ENCODE data around the gene TIGD1.

The TIGD1 gene

DNA sequence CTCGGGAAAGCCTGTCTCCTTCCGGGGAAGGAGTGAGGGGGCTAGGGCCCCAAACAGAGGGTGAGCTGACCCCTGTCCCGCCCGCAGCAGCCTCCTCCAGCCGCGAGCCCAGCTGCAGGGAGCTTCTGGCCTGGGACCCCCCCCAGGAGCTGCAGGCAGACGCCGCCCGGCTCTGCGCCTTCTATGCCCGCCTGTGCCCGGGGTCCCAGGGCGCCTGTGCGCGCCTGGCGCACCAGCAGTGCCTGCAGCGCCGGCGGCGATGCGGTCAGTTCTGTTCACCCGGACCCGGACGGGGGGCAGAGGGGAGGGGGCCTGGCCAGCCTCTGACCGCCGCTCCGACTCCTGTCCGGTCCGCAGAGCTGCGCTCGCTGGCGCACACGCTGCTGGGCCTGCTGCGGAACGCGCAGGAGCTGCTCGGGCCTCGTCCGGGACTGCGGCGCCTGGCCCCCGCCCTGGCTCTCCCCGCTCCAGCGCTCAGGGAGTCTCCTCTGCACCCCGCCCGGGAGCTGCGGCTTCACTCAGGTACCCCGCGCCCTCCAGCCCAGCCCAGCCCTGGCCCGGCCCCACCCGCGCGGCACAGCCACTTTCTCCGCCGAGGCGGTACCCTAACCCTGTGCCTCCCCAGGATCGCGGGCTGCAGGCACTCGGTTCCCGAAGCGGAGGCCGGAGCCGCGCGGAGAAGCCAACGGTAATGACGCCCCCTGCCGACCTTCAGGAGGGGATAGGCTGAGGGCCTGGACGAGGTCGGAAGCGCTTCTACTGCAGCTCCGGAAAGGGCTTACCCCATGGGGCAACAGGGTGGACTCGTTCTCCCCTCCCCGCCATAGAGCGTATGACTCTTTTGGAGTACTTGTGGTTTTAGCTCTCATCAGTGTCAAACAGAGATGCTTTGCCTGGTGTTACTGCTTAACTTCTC lies 26.4 kb downstream of the TIGD1 start:
- no peak for DNase-seq (ENCODE audit: low spot score)

DNA sequence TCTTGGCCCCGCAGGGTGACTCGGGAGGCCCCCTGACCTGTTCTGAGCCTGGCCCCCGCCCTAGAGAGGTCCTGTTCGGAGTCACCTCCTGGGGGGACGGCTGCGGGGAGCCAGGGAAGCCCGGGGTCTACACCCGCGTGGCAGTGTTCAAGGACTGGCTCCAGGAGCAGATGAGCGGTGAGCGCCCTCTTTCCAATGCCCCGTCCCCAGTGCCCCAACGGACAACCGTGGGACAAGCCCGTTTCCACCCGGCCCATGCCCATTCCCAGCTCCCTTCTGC lies 27.0 kb downstream of the TIGD1 start:
- no peak for DNase-seq (ENCODE audit: low spot score)

DNA sequence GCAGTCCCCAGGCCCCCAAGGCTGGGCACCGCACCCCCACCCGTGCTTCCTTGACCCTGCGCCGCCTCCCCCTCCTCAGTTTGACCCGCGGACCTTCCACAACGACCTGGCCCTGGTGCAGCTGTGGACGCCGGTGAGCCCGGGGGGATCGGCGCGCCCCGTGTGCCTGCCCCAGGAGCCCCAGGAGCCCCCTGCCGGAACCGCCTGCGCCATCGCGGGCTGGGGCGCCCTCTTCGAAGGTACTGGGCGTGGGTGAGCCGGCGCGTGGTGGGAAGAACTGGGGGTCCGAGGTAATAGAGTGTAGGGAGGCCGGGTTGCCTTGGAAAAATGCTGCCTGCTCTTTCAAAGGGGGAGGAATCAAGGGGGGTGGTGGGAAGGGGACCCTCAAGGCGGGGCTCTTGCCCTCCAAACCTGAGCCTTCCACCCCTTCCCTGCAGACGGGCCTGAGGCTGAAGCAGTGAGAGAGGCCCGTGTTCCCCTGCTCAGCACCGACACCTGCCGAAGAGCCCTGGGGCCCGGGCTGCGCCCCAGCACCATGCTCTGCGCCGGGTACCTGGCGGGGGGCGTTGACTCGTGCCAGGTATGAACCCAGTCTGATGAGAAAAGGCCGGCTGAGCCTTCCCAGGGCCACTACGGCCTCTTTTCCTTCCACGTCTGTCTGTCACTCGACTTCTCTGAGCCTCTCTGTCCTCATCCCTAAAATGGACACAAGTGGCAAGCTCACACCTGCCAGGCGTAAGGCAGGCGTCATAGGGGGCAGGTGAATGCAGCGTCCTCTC lies 27.5 kb downstream of the TIGD1 start:
- no peak for DNase-seq (ENCODE audit: low spot score)

DNA sequence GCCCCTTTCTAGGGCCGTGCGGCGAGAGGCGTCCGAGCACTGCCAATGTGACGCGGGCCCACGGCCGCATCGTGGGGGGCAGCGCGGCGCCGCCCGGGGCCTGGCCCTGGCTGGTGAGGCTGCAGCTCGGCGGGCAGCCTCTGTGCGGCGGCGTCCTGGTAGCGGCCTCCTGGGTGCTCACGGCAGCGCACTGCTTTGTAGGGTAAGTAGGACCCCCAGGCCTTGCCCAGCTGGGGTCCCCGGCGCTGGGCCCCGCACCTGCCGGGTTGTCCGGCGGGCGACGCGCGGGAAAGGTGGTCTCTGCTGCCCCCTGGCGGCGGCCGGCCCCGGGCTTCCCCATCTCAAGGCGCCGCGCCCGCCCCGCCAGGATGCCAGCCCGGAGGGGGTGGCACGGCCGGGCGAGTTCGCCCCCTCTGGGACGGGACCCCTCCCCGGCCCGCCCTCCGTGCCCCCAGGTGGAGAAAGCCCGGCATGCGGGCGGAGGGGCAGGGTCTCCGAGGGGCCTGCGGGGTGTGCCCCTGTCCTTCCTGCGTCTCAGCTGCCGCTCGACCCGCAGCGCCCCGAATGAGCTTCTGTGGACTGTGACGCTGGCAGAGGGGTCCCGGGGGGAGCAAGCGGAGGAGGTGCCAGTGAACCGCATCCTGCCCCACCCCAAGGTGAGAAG lies 28.3 kb downstream of the TIGD1 start:
- peak; percentile 83 for DNase-seq (ENCODE audit: low spot score)

DNA sequence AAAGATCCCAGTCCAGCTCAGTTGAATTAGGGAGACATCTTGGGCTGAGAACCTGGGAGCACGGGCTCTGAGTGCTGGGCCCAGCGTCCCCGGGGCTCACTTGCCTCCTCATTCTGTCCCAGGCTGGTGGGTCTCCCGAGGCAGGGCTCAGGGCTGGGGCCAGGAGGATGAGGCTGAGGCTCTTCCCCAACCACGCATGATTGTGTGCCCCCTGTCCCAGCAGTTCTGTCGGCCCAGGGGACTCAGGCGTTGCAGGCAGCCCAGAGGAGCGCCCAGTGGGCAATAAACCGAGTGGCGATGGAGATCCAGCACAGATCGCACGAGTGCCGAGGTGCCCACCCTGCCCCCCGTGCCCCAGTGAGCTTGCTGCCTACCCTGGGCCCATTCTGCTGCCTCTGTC lies 29.3 kb downstream of the TIGD1 start:
- DNase-seq (ENCODE audit: low spot score), result no peak

DNA sequence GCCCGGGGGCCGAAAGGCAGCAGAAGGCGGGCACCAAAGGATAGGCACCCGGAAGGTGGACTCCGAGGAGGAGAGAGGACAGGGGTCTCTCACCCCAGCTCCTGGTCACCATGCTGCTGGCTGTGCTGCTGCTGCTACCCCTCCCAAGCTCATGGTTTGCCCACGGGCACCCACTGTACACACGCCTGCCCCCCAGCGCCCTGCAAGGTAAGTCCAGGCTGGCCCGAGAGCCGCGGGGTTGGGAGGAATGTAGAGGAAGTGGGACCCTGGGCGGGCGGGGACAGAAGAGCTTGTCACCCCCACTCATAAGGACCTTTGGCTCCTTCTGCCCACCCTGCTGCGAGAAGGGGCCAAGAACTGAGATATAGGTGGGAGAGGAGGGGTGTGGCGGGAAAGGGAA lies 29.9 kb downstream of the TIGD1 start:
- DNase-seq (ENCODE audit: low spot score), result no peak

DNA sequence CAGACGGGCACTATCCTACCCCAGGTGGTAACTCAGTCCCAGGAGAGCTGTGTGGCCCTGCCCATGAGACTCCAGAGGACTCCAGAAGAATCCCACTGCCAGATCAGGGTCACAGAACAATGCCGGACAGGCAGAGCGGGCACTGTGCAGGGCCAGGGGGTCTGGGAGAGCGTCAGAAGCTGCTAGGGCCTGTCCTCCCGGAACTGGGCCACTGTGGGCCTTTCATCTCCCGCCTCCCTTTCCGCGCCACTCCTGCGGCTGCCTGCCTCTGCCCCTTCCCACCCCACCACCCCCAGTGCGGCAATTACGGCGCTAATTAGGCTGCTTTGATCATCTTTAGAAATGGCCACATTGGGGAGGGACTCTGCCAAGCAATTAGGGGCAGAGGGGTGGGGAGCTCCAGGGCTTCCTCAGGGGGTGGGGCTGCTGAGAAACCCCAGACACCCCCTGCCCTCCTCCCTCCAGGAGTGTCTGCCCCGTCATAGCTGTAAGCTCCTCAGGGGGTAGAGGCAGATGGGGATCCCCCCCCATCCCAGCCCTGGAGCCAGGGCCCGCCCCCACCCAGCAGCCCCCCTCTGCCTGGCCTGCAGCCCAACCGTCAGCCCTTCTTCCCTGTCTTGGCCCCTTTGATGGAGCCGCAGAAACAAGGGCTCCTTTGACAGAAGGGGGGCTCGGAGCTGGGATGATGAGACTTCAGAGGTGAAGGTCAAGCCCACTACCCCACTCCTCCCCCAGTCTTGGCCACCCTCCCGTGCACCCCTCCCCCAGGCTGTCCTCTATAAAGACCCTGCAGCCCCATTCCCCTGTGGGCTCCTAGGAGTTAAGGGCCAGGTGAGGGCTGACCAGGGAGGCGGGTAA lies 30.5 kb downstream of the TIGD1 start, which contains the start of gene PRSS56:
Gene PRSS56 (plus strand): TSS at position 808 of the 858 bp plus-strand sequence. CDS start 211 bp downstream, outside the sequence.
- DNase-seq (ENCODE audit: low spot score), result no peak

DNA sequence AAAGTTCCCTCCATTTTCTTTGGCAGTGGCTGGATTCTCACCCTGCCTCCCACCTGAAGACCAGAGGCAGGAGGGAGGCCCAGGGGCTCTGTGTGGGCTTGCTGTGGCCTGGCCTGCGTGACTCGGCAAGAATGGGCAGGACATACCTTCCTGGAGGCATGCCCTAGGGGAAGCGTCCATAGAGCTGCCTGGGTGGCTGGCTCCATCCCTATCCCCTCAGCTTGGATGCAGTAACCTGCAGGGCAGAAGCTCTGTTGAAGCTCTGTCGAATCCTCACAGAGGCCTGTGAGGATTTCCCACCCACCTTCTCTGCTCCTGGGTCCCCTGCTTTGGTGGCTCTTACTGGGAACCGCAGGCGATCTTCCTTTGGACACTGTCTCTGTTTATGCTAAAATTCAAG lies 31.5 kb downstream of the TIGD1 start:
- DNase-seq (ENCODE audit: low spot score), result no peak

DNA sequence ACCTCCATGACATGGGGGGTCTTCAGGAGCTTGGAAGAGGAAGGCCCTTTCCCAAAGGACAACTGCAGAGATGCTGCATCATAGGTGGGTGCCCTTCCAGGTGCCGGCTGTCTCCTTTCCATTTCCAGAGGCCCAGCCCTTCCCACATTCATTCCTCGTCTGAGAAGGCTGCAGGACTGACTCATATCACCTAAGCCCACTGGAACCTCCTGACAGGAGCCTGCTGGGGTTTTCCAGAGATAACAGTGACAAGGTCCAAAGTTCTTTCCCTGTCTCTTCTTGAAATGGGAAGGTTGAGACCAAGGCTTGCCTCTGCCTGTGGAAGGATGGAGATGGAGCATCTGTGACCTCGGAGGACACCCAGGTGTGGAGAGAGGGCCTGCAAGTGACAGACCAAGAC lies 33.8 kb downstream of the TIGD1 start:
- DNase-seq (ENCODE audit: low spot score), result no peak

DNA sequence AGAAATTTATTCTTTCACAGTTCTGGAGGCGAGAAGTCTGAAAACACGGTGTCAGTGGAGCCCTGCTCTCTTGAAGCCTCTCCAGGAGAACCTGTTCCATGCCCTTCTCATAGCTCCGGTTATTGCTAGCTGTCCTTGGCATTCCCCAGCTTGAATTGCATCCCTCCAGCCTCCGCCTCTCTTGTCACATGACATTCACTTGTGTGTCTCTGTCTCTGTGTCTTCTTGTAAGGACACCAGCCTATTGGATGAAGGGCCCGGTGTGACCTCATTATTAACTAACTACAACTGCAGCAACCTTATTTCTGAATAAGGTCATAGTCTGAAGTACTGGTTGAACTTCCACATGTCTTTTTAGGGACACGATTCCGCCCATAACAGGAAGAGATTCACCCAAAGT lies 34.7 kb downstream of the TIGD1 start:
- DNase-seq (ENCODE audit: low spot score), result no peak

DNA sequence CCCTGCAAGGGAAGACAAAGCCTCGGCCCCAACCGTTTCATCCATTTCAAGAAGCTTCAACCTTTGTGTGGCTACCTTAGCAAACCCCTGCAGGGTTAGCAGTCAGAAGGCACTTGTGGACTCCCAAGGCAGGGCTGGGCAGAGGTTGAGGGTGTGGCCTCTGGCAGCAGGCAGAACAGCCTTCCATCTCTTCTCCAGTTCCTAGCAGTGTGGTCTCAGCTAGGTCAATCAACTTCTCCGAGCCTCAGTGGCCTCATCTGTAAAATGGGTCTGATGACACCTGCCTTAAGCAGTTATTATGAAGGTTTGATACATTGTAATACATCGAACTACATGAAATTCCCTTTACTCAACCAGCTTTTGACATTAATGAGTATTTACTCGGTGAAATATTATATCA lies 37.0 kb downstream of the TIGD1 start:
- no peak for DNase-seq (ENCODE audit: low spot score)

DNA sequence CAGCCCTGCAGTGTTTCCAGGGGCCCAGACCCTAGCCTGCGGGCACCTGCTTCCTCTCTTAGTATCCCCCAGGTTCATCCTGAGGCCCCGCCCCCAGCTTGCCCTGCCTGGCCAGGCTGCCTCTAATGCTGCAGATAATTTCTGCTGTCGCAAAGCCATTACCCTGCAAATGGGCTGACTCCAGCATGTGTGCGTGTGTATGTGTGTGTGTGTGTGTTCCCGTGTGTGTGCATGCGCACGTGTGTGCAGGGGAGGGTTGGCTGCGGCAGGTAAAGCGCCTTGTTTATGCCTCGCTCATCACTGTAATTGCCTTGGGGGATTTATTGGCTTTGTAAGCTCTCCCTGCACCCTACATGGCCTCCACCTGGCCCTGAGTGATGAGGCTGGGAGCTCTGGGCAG lies 37.8 kb downstream of the TIGD1 start:
- DNase-seq (ENCODE audit: low spot score), result no peak

DNA sequence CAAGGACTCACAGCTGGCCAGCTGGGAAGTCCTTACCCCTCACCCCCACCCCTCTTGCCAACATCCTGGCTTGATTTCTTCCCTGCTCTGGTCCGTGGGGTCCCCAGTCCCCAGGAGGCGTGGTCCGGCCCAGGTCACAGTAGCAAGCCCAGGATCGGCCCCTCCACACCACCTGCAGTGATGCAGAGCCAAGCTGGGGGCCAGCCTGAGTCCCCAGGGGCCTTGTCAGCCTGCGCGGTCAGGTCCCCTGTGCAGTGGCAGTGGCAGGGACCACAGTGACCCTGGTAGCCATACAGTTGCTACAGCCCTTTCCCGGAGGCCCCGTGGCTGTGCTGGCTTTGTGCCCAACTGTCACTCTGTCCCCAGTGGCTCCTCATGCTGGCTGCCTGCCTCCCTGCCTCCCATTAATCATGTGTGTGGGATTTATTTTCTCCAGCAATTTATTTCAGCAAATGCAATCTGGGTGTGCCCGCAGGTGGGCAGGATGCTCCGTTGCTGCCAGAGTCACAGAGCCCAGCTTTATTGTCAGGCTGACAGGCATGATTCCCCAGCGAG lies 38.9 kb downstream of the TIGD1 start:
- DNase-seq (ENCODE audit: low spot score), result no peak

DNA sequence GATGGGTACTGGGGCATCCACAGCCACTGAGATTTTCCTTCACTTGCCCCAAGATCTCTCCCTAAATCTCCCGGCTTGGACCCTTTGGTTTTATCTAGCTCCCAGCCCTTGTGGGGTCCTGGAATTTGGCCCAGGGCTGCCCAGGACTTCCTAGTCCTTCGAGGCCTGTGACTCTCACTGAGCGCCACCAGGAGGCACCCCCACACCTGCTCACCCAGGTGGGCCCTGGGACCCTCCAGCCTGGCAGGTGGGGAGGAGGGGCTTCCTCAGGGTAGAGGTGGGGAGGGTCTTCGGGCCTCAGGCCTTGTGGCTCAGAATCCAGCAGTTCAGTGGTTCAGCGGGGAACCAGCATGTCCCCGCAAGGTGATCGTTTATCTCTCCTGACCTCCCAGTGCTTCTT lies 42.1 kb downstream of the TIGD1 start:
- DNase-seq (ENCODE audit: low spot score), result no peak

DNA sequence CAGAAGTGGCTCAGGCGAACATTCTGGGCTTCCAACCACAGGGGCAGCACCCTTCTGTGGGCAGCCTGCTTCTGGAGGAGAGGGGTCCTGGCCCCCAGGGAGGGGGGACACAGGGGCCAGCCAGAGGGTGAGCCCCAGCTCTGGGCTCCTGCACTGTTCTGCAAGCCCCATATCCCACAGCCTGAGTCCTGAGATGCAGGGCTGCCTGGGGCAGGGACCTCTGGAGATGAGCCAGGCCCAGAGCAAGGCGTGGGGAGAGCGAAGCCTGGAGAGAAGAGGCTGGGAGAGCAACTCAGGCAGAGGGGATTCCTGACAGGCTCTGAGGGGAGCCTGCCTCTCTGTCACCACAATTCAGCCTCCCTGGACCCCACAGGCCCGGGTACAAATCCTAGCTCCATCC lies 43.6 kb downstream of the TIGD1 start:
- no peak for DNase-seq (ENCODE audit: low spot score)

DNA sequence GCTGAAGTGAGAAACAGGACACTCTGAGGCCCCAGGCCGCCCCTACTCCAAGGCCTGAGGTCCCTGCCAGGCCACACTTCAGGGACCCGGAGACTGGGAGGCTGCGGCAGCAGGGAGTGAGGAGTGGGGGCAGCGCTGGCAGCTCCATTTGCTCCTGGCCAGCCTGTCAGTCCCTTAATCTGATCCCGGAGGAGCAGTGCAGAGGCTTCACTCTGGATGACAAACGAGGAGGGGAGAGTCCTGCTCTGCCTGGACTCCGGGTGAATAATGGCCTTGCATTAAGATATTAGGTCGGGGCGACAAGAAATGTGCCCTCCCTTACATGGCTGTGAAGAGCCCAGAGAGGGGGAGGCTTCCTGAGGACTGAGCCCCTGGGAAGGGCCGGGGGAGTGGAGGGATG lies 44.5 kb downstream of the TIGD1 start:
- no peak for DNase-seq (ENCODE audit: low spot score)

DNA sequence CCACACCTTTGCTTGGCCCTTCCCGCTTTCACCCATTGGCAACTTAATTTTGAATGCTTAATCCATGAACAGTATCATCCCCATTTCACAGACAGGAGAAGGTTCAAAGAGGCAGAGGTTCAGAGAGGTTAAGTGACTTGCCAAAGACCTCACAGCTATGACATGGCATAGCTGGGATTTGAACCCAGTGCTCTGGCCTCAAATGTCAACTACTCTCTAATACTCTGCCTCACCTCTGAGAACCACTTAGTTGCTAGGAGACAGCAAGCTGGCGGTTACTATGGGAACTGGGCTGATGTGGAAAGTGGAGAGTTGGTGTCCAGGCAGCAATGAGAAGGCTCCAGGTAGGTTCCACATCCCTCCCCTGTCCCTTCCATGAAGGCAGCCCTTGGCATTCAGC lies 45.9 kb downstream of the TIGD1 start:
- DNase-seq (ENCODE audit: low spot score), result no peak

DNA sequence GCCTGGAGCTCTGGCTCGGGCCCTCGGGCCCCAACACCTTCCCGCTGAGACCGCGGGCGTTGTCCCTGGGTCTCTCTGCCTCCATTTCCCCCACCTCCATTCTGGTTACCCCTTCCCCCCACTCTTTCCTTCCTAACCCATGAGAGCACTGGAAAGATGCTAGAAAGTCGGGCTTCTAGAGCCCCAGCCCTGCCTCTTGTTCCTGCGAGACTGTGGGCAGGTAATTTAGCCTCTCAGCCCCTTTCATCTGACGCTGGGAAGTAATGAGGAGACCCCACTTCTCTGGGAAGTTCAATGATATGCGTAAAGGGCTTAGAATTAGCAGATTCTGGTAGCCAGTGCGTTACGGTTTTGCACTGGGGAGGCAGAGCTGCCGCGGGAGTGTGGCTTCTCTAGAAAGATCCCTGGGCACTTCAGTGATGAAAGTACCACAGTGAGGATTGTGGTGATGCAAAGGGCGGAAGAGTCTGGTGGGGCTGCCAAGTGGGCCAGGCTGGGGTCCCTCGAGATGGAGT lies 46.5 kb downstream of the TIGD1 start:
- DNase-seq (ENCODE audit: low spot score), result no peak

DNA sequence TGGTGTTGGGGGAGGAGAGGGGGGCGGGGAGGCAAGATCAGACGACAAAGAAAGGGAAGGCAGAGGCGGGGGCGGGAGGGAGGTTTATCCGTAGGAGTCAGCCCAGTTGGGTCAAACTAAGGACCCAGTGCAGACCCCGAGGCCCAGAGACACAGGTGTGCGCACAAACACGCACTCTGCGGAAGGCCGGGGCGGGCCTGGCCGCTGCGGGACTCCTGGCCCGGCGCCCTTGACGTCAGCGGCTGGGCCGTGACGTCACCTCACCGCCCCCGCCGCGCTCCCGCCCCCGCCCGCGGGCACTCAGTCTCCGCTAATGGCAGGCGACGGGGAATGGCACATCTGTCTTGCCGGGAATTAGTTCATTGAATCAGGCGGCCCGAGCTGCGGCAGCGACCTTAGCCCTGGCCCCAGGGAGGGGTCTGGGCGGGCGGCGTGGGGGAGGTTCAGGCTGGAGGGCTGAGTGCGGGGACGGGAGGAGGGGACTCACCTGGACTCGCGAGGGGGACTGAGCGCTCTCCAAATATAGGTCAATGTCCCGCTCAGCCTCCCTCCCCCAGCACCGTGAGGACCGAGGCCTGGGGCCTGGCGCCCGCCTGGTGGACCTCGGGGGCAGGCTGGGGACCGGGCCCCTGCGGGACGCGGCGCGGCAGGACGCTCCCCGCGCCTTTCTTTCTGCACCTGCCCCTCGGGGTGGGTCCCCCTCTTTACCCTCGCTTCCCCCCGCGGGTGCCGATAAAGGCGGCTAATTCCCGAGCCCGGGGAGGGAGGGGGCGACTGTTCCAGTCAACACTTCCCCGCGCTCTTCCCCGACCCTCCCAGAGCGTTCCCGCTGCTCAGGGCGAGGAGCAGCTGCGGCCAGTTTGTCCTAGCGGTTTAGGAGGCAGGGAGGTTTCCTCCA lies 47.2 kb downstream of the TIGD1 start:
- no peak for DNase-seq (ENCODE audit: low spot score)

DNA sequence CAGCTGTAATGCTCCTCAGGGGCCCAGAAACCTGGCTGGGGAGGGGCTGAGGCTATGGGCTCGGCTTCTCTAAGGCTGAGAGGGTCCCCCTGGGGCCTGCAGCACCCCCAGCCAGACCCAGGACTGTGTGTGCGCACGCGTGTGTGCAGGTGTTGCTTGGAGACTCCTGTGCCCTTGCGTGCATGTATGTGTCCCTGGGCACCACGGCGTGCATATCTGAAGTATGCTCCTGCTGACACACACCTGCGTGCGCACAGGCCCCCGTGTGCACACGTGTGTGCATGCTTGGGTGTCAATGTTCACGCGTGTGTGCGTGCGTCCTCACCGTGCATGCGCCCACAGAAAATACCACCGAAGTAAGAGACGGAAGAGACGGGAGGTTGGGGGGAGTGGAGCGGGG lies 47.8 kb downstream of the TIGD1 start:
- no peak for DNase-seq (ENCODE audit: low spot score)

All from AG08395 (cell line).